ENCODE data around the gene TMBIM6.
A peak's percentile ranks its signal among the peaks of the same experiment; 100 is the strongest.
"Not testable (repeated sequence)": the region's sequence is repeated elsewhere in the genome, so short reads cannot be mapped to it uniquely, and the experiment has no call there.

The TMBIM6 gene

GRCh38 chr12:49703647-49704137 is 37.7 kb upstream of the TMBIM6 start:
- DNase-seq (ENCODE audit: insufficient read length, low spot score) (no peak), FAIRE-seq (peak; percentile 63)
- TF ChIP-seq TAF1 (IDR thresholded peaks at IDR 0.05; ENCODE audit: low read depth, low read length): peak; percentile 49; the same call in 1 of the 2 replicates
- peak; percentile 45 for TF ChIP-seq SPI1 (IDR thresholded peaks at IDR 0.05; ENCODE audit: low read depth, low read length)
- no peak for TF ChIP-seq PAX5 (IDR thresholded peaks at IDR 0.05; ENCODE audit: insufficient read depth, low read length, severe bottlenecking)

- peak; percentile 83 for TF ChIP-seq POLR2A (IDR thresholded peaks at IDR 0.05; ENCODE audit: low read depth, low read length)
- no peak for TF ChIP-seq PAX5 (IDR thresholded peaks at IDR 0.05; ENCODE audit: insufficient read depth, low read length, severe bottlenecking)
- TF ChIP-seq POU2F2 (IDR thresholded peaks at IDR 0.05; ENCODE audit: low read depth, low read length): peak; percentile 69
- TF ChIP-seq SPI1 (IDR thresholded peaks at IDR 0.05; ENCODE audit: low read depth, low read length): peak; percentile 70; the same call in 1 of the 2 replicates
- TF ChIP-seq TAF1 (IDR thresholded peaks at IDR 0.05; ENCODE audit: low read depth, low read length): peak; percentile 55
- peak; percentile 84 for TF ChIP-seq POLR2AphosphoS5 (IDR thresholded peaks at IDR 0.05; ENCODE audit: low read depth, low read length)
- no peak for DNase-seq (ENCODE audit: insufficient read length, low spot score)
Measured at GRCh38 chr12:49705479-49706134, 35.8 kb upstream of the TMBIM6 start.

GRCh38 chr12:49706351-49707127 is 34.8 kb upstream of the TMBIM6 start:
- TF ChIP-seq TAF1 (IDR thresholded peaks at IDR 0.05; ENCODE audit: low read depth, low read length) (no peak), SPI1 (IDR thresholded peaks at IDR 0.05; ENCODE audit: low read depth, low read length) (no peak), POLR2AphosphoS5 (IDR thresholded peaks at IDR 0.05; ENCODE audit: low read depth, low read length) (no peak; the same call in 1 of the 2 replicates), POLR2A (IDR thresholded peaks at IDR 0.05; ENCODE audit: low read depth, low read length) (no peak), POU2F2 (IDR thresholded peaks at IDR 0.05; ENCODE audit: low read depth, low read length) (no peak), PAX5 (IDR thresholded peaks at IDR 0.05; ENCODE audit: insufficient read depth, low read length, severe bottlenecking) (no peak)
- DNase-seq (ENCODE audit: insufficient read length, low spot score) (no peak), FAIRE-seq (no peak)

More at GRCh38 chr12:49705479-49706134, 35.8 kb upstream of the TMBIM6 start:
- FAIRE-seq: peak; percentile 79

DNA sequence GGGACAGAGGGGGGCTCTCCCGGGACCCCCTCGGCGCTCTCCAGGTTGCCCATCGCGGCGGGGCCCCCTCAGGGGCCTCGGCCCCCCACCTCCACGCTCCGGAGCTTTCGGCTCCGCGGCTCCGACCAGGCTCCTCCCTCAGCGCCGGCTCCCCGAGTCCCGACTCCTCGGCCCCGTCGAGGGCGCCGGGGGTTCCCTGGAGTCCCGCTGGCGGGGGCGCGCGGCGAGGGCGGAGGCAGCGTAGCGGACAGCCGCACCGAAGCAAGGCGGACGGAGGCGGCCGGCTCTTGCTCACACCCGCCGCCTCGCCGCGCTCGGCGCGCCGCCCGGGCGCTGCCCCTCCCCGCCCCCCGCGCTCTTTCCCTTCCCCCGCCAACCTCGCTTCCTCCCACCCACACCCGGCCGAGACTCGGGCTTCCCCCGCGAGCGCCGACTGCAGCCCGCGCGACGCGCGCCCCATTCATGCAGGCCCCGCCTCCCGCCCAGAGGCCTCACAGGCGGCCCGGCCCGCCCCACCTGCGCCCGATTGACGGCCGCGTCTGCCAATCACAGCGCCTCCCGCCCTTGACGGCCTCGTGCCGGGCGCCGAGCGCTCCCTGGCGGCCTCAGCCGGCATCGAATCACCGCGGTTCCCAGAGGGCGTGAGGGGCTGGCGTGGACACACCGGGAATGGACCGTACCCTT is 34.1 kb upstream of the TMBIM6 start, which contains the start of gene FMNL3:
FMNL3 (minus strand) TSS at position 278 of the 684 bp plus-strand sequence; CDS start at position 53, 225 bp downstream.
- FAIRE-seq (peak; percentile 88), DNase-seq (ENCODE audit: insufficient read length, low spot score) (peak; percentile 97)
- 0 out of 2 replicates have a peak, but pooled peaks have one; percentile 13 for TF ChIP-seq SPI1 (IDR thresholded peaks at IDR 0.05; ENCODE audit: low read depth, low read length)
- peak; percentile 40; the same call in 1 of the 2 replicates for TF ChIP-seq TAF1 (IDR thresholded peaks at IDR 0.05; ENCODE audit: low read depth, low read length)
- peak; percentile 55 for TF ChIP-seq PAX5 (IDR thresholded peaks at IDR 0.05; ENCODE audit: insufficient read depth, low read length, severe bottlenecking)
- TF ChIP-seq POU2F2 (IDR thresholded peaks at IDR 0.05; ENCODE audit: low read depth, low read length): no peak

DNA sequence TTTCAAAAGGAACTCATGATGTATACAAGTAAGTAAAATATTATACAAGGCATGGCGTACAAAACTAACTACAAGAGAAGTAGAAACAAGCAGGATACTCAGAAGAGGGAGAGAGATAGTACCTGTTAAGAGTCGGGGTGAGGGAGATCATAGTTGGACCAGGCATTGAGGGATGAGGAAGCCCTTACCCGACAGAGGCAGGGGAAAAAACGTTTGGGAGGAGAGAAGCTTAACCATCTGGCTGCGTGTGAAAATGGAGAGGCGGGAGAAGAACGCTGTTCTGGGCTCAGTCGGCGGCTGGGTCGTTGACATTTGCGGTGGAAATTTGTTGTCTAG is 33.6 kb upstream of the TMBIM6 start:
- TF ChIP-seq POLR2AphosphoS5 (IDR thresholded peaks at IDR 0.05; ENCODE audit: low read depth, low read length): no peak
- no peak for TF ChIP-seq SPI1 (IDR thresholded peaks at IDR 0.05; ENCODE audit: low read depth, low read length)
- FAIRE-seq (no peak), DNase-seq (ENCODE audit: insufficient read length, low spot score) (no peak)

DNA sequence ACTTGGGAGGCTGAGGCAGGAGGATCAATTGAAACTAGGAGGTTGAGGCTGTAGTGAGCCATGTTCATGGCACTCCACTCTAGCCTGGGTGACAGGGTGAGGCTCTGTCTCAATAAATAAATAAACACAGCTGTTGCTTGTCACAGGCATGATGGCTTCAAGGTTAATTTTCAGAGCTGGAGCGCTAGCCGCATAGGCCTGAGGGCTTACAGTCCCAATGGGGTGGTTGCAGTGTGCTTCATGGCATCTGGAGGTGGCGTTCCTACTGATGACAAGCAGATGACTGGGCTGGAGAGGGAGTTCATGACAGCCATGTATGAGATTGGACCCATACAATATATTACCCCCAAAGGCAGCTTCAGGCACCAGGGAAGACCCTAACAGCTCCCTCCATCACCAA is 32.5 kb upstream of the TMBIM6 start:
- FAIRE-seq (no peak), DNase-seq (ENCODE audit: insufficient read length, low spot score) (no peak)
- TF ChIP-seq PAX5 (IDR thresholded peaks at IDR 0.05; ENCODE audit: insufficient read depth, low read length, severe bottlenecking) (no peak), SPI1 (IDR thresholded peaks at IDR 0.05; ENCODE audit: low read depth, low read length) (no peak), POU2F2 (IDR thresholded peaks at IDR 0.05; ENCODE audit: low read depth, low read length) (no peak), TAF1 (IDR thresholded peaks at IDR 0.05; ENCODE audit: low read depth, low read length) (no peak), POLR2AphosphoS5 (IDR thresholded peaks at IDR 0.05; ENCODE audit: low read depth, low read length) (no peak), POLR2A (IDR thresholded peaks at IDR 0.05; ENCODE audit: low read depth, low read length) (no peak)

DNA sequence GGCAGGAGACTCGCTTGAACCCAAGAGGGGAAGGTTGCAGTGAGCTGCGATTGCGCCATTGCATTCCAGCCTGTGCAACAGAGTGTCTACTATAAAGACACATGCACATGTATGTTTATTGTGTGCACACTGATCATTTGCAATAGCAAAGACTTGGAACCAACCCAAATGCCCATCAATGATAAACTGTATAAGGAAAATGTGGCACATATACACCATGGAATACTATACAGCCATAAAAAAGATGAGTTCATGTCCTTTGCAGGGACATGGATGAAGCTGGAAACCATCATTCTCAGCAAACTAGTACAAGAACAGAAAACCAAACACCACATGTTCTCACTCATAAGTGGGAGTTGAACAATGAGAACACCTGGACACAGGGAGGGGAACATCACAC is 27.4 kb upstream of the TMBIM6 start:
- not testable (repeated sequence) for DNase-seq (ENCODE audit: insufficient read length, low spot score); FAIRE-seq

- FAIRE-seq: peak; percentile 58
- TF ChIP-seq POU2F2 (IDR thresholded peaks at IDR 0.05; ENCODE audit: low read depth, low read length): no peak
- no peak for TF ChIP-seq TAF1 (IDR thresholded peaks at IDR 0.05; ENCODE audit: low read depth, low read length)
- peak; percentile 89 for TF ChIP-seq SPI1 (IDR thresholded peaks at IDR 0.05; ENCODE audit: low read depth, low read length)
- TF ChIP-seq PAX5 (IDR thresholded peaks at IDR 0.05; ENCODE audit: insufficient read depth, low read length, severe bottlenecking): no peak
- TF ChIP-seq POLR2AphosphoS5 (IDR thresholded peaks at IDR 0.05; ENCODE audit: low read depth, low read length): no peak
- DNase-seq (ENCODE audit: insufficient read length, low spot score): peak; percentile 31
Measured at GRCh38 chr12:49716553-49716952, 24.8 kb upstream of the TMBIM6 start.

DNA sequence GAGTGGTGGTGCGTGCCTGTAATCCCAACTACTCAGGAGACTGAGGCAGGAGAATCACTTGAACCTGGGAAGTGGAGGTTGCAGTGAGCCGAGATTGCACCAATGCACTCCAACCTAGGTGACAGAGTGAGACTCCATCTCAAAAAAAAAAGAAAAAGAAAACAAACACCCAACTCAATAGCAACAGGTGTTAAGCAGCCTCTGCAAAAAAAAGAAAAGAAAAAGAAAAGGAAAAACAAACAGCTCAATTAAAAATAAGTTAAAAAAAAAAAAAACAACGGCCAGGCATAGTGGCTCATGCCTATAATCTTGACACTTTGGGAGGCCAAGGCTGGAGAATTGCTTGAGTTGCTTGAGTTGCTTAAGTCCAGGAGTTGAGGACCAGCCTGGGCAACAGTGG is 23.6 kb upstream of the TMBIM6 start:
- FAIRE-seq; DNase-seq (ENCODE audit: insufficient read length, low spot score): not testable (repeated sequence)

DNA sequence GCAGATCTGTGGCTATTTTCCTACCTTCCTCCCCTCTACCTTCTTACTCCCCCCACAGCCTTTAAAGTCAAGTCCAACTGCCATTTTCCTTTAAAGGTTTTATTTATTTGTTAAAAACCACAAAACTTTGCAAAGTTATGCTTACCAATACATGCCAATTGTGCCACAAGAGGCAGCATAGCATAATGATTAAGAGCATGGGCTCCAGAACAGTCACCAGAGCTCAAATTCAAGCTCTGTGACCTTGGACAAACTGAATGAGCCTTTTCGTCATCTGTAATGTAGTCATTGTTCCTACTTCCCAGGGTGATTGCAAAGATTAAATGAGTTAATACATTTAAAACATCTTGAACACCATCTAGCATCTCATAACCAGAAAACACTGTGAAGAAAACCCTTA is 21.1 kb upstream of the TMBIM6 start:
- DNase-seq (ENCODE audit: insufficient read length, low spot score): no peak
- FAIRE-seq: no peak
- no peak for TF ChIP-seq SPI1 (IDR thresholded peaks at IDR 0.05; ENCODE audit: low read depth, low read length)
- TF ChIP-seq POLR2AphosphoS5 (IDR thresholded peaks at IDR 0.05; ENCODE audit: low read depth, low read length): no peak
- no peak for TF ChIP-seq POU2F2 (IDR thresholded peaks at IDR 0.05; ENCODE audit: low read depth, low read length)
- no peak for TF ChIP-seq POLR2A (IDR thresholded peaks at IDR 0.05; ENCODE audit: low read depth, low read length)
- TF ChIP-seq TAF1 (IDR thresholded peaks at IDR 0.05; ENCODE audit: low read depth, low read length): no peak
- TF ChIP-seq PAX5 (IDR thresholded peaks at IDR 0.05; ENCODE audit: insufficient read depth, low read length, severe bottlenecking): no peak

GRCh38 chr12:49721355-49721754 is 20.0 kb upstream of the TMBIM6 start:
- not testable (repeated sequence) for FAIRE-seq; DNase-seq (ENCODE audit: insufficient read length, low spot score)

Measured in GM12891 (cell line).